Fibroblast of the aortic adventitia (primary cell): Measurements from ENCODE around the gene MAP3K7CL. TPM values are rescaled to one million over a fixed set of nuclear protein-coding genes. Genes with fewer than 3 reads are reported as not detected.
A peak's percentile ranks its signal among the peaks of the same experiment; 100 is the strongest.

ENCODE experiments used
- DNase-seq: peaks from one replicate; pipeline ENCODE4 v3.0.0-alpha.2; 2010; ENCODE audit warnings: low read depth
- H3K4me3 ChIP-seq: 2 replicates; pipeline ENCODE4 v1.5.1; 2011; ENCODE audit warnings: low read depth, mild to moderate bottlenecking, control low read depth, low read length, moderate library complexity
- CTCF ChIP-seq: IDR thresholded peaks from 2 replicates; pipeline ENCODE4 v1.5.1; 2011; ENCODE audit warnings: mild to moderate bottlenecking, low read length, control low read depth, inconsistent platforms; ENCODE audit not compliant: insufficient read depth
- total RNA-seq: library from RNA; depleted of rRNA; stranded (reverse); fragments of >200 nt; gene quantifications from 2 replicates; pipeline ENCODE4 v1.2.3, GENCODE V29; 2012; ENCODE audit warnings: low replicate concordance

Gene MAP3K7CL
- total RNA-seq, 1 donor = 18.7 TPM

GRCh38 chr21:29181799-29182470 is 51.5 kb downstream of the MAP3K7CL start:
- TF ChIP-seq CTCF = no peak
- peak; percentile 93 for DNase-seq
- peak overlapping the region; percentile 67 for H3K4me3 ChIP-seq

- DNase-seq = no peak
These were observed 52.2 kb downstream of the MAP3K7CL start for GRCh38 chr21:29182691-29183092.

GRCh38 chr21:29184037-29184436 is 53.6 kb downstream of the MAP3K7CL start:
- no peak overlapping the region for H3K4me3 ChIP-seq
- TF ChIP-seq CTCF = no peak
- DNase-seq = no peak

More at GRCh38 chr21:29182691-29183092, 52.2 kb downstream of the MAP3K7CL start:
- no peak for TF ChIP-seq CTCF
- H3K4me3 ChIP-seq = no peak overlapping the region

- no peak for DNase-seq
- no peak overlapping the region for H3K4me3 ChIP-seq
- no peak for TF ChIP-seq CTCF
These were observed 54.7 kb downstream of the MAP3K7CL start for GRCh38 chr21:29185172-29185571.

- DNase-seq = no peak
- no peak overlapping the region for H3K4me3 ChIP-seq
- no peak for TF ChIP-seq CTCF
These were observed 55.2 kb downstream of the MAP3K7CL start for GRCh38 chr21:29185633-29186032.

- DNase-seq = no peak
- no peak overlapping the region for H3K4me3 ChIP-seq
- TF ChIP-seq CTCF = no peak
These were observed 55.8 kb downstream of the MAP3K7CL start for GRCh38 chr21:29186246-29186645.

- peak; percentile 96 for DNase-seq
- TF ChIP-seq CTCF = no peak
- no peak overlapping the region for H3K4me3 ChIP-seq
These were observed 57.5 kb downstream of the MAP3K7CL start for GRCh38 chr21:29187944-29188343.
